ENCODE data around the gene PPM1H.

DNA sequence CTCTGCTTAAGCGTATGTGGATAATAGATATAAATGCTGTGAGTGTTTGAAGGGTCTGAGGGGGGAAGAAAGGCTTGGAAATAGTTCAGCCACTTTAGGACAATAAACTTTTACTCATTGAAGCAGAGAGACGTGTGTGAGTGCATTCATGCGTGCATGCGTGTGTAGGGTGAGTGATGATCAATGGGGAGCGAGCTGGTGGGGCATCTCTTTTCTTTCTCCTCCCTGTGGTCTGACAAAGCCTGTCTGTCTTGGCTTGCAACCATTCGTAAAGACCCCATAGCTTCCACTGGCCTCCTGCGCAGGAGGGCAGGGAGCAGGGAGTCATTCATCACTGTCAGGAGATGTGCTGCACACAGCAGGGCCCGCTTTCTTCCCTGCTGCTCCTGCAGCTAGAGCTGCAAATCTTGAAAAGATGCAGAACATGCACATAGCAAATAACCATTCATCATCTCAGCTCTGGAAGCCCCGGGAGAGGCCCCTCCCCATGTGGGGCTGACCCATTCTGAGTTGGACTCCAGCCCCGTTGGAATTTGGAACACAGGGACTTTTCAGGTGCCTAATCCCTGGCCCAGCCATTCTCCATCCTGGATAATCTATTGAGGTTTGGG, 223.2 kb downstream of the PPM1H start:
- TF ChIP-seq, protein P1, sequence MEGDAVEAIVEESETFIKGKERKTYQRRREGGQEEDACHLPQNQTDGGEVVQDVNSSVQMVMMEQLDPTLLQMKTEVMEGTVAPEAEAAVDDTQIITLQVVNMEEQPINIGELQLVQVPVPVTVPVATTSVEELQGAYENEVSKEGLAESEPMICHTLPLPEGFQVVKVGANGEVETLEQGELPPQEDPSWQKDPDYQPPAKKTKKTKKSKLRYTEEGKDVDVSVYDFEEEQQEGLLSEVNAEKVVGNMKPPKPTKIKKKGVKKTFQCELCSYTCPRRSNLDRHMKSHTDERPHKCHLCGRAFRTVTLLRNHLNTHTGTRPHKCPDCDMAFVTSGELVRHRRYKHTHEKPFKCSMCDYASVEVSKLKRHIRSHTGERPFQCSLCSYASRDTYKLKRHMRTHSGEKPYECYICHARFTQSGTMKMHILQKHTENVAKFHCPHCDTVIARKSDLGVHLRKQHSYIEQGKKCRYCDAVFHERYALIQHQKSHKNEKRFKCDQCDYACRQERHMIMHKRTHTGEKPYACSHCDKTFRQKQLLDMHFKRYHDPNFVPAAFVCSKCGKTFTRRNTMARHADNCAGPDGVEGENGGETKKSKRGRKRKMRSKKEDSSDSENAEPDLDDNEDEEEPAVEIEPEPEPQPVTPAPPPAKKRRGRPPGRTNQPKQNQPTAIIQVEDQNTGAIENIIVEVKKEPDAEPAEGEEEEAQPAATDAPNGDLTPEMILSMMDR (IDR thresholded peaks at IDR 0.05), result no peak
- no peak for TF ChIP-seq POLR2A (IDR thresholded peaks at IDR 0.05)

Data from lower leg skin (tissue), 3 donors.